ENCODE data around the gene CYP3A4. TPM values are rescaled to one million over a fixed set of nuclear protein-coding genes. Genes with fewer than 3 reads are reported as not detected.

Gene CYP3A4
- total and polyA plus RNA-seq, 2 of the 13 experiments (the other 11 are each of a cell fraction or from before 2014, with no cell fraction given): 0.11 to 0.24 TPM

GRCh38 chr7:99791667-99792369, 7.8 kb upstream of the CYP3A4 start:
- Histone ChIP-seq H3K9me3 (ENCODE audit: low read length) (no peaks in the 10 kb centered on the region), H3K79me2 (ENCODE audit: insufficient read depth, low read length) (no peaks in the 10 kb centered on the region), H4K20me1 (ENCODE audit: insufficient read depth, low read length) (no peaks in the 10 kb centered on the region), H3K9ac (ENCODE audit: insufficient read depth, low read depth, low read length) (no peak overlapping the region), H2AFZ (ENCODE audit: low read length) (no peak overlapping the region), H3K27me3 (ENCODE audit: control insufficient read depth in 1 of 2, insufficient read depth in 2 of 2, low read length in 2 of 2) (no peaks in the 10 kb centered on the region), H3K36me3 (replicated peaks in 1 of 2; ENCODE audit: control insufficient read depth in 1 of 2, insufficient read depth in 2 of 2, low read length in 2 of 2) (no peaks in the 10 kb centered on the region), H3K4me3 (replicated peaks in 1 of 3; ENCODE audit: insufficient read depth in 1 of 3, low read depth in 2 of 3, low read length in 3 of 3) (no peak overlapping the region), H3K4me1 (ENCODE audit: insufficient read depth, low read length) (peaks cover 68% of the 10 kb centered on the region), H3K4me2 (ENCODE audit: low read depth, low read length) (no peak overlapping the region), H3K27ac (ENCODE audit: extremely low read length, insufficient read depth, low read length) (no peak overlapping the region)
- ChIA-PET POLR2A (no interaction called here), CTCF (ENCODE audit: low intra/inter-chr PET ratio, low total read pairs) (no interaction called here)
- no TSS peak for BruUV-seq (replicated peaks)
- in situ Hi-C loops (cut with HindIII; ENCODE audit: extremely low pct_ligation_motif_present, low pct_unique_long_range_greater_than_20kb): no loop called here
- ATAC-seq (no peak), DNase-seq (ENCODE audit: low spot score) (no peak), FAIRE-seq (no peak)
- intact Hi-C loops (cut with micrococcal nuclease; ENCODE audit: unreplicated experiment): no loop called here
- 35% methylated on average over 5 of the region's 5 CpGs for WGBS (ENCODE audit: low lambda C conversion rate)
- no peak for TF ChIP-seq SNAPC5 (CRISPR knock-in tag; IDR thresholded peaks at IDR 0.05; ENCODE audit: borderline replicate concordance)
- no peak for TF ChIP-seq HIC2 (CRISPR knock-in tag; IDR thresholded peaks at IDR 0.05; ENCODE audit: low read depth)
- TF ChIP-seq, protein P1, sequence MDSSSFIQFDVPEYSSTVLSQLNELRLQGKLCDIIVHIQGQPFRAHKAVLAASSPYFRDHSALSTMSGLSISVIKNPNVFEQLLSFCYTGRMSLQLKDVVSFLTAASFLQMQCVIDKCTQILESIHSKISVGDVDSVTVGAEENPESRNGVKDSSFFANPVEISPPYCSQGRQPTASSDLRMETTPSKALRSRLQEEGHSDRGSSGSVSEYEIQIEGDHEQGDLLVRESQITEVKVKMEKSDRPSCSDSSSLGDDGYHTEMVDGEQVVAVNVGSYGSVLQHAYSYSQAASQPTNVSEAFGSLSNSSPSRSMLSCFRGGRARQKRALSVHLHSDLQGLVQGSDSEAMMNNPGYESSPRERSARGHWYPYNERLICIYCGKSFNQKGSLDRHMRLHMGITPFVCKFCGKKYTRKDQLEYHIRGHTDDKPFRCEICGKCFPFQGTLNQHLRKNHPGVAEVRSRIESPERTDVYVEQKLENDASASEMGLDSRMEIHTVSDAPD (CRISPR knock-in tag; IDR thresholded peaks at IDR 0.05): no peak
- TF ChIP-seq RCOR2 (CRISPR knock-in tag; IDR thresholded peaks at IDR 0.05): no peak
- no peak for TF ChIP-seq MEF2D (CRISPR knock-in tag; IDR thresholded peaks at IDR 0.05)
- TF ChIP-seq ZNF496 (CRISPR knock-in tag; IDR thresholded peaks at IDR 0.05; ENCODE audit: insufficient replicate concordance): no peak
- no peak for TF ChIP-seq KDM2A (CRISPR knock-in tag; IDR thresholded peaks at IDR 0.05; ENCODE audit: borderline replicate concordance, low read depth)
- no peak for TF ChIP-seq ZNF441 (CRISPR knock-in tag; IDR thresholded peaks at IDR 0.05; ENCODE audit: borderline replicate concordance)
- no peak for TF ChIP-seq NR2C2 (CRISPR knock-in tag; IDR thresholded peaks at IDR 0.05; ENCODE audit: borderline replicate concordance)
- TF ChIP-seq HMG20A (CRISPR knock-in tag; IDR thresholded peaks at IDR 0.05; ENCODE audit: borderline replicate concordance): peak; percentile 23; the same call in 1 of the 2 replicates
- TF ChIP-seq ZNF747 (CRISPR knock-in tag; IDR thresholded peaks at IDR 0.05; ENCODE audit: borderline replicate concordance): no peak
- TF ChIP-seq KLF9 (CRISPR knock-in tag; IDR thresholded peaks at IDR 0.05; ENCODE audit: low read depth): no peak
- no peak for TF ChIP-seq TEF (CRISPR knock-in tag; IDR thresholded peaks at IDR 0.05)
- 0 out of 2 replicates have a peak, but pooled peaks have one; percentile 38 for TF ChIP-seq RARA (CRISPR knock-in tag; IDR thresholded peaks at IDR 0.05)
- TF ChIP-seq, protein P2, sequence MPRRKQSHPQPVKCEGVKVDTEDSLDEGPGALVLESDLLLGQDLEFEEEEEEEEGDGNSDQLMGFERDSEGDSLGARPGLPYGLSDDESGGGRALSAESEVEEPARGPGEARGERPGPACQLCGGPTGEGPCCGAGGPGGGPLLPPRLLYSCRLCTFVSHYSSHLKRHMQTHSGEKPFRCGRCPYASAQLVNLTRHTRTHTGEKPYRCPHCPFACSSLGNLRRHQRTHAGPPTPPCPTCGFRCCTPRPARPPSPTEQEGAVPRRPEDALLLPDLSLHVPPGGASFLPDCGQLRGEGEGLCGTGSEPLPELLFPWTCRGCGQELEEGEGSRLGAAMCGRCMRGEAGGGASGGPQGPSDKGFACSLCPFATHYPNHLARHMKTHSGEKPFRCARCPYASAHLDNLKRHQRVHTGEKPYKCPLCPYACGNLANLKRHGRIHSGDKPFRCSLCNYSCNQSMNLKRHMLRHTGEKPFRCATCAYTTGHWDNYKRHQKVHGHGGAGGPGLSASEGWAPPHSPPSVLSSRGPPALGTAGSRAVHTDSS (CRISPR knock-in tag; conservative IDR thresholded peaks at IDR 0.05): no peak
- no peak for TF ChIP-seq MYC (CRISPR knock-in tag; IDR thresholded peaks at IDR 0.05; ENCODE audit: borderline replicate concordance)
- TF ChIP-seq NR2F6 (IDR thresholded peaks at IDR 0.05): no peak
- 0 out of 2 replicates have a peak, but pooled peaks have one; percentile 4 for TF ChIP-seq NR2F6 (CRISPR knock-in tag; IDR thresholded peaks at IDR 0.05)

Measured in HepG2 (cell line).